OCI-LY3 (cell line): ENCODE data around the gene WDR5.

ENCODE experiments used
- H2AFZ ChIP-seq: fragments of 200-600, 300-600 bp; shearing (Covaris generic); 2 replicates; pipeline ENCODE4 v1.6.0; 2014; ENCODE audit warnings: antibody characterized with exemption, low read depth, low read length
- H3K27ac ChIP-seq: fragments of 200-600, 300-600 bp; sonication (generic); 2 replicates; pipeline ENCODE4 v1.5.1; 2014; ENCODE audit warnings: mild to moderate bottlenecking, low read length, moderate library complexity, mixed read lengths
- H3K27me3 ChIP-seq: fragments of 200-600, 300-600 bp; sonication (generic); 2 replicates; pipeline ENCODE4 v1.6.1; 2014; ENCODE audit warnings: low read depth, low read length, mixed read lengths
- H3K36me3 ChIP-seq: fragments of 200-600, 300-600 bp; sonication (generic); replicated peaks from 2 replicates; pipeline ENCODE3; 2014; ENCODE audit warnings: low read depth, low read length, mixed read lengths
- H3K4me1 ChIP-seq: fragments of 300-600, 200-600 bp; sonication (generic); 2 replicates; pipeline ENCODE4 v1.6.1; 2014; ENCODE audit warnings: low read length, mixed read lengths
- H3K4me2 ChIP-seq: fragments of 200-600, 300-600 bp; sonication (generic); 2 replicates; pipeline ENCODE4 v1.6.1; 2014; ENCODE audit warnings: low read length, mixed read lengths
- H3K4me3 ChIP-seq: fragments of 300-600, 200-600 bp; sonication (generic); 2 replicates; pipeline ENCODE4 v1.5.1; 2014; ENCODE audit warnings: antibody characterized with exemption, mild to moderate bottlenecking, low read length, moderate library complexity
- H3K79me2 ChIP-seq: fragments of 300-600, 200-600 bp; shearing (Covaris generic); 2 replicates; pipeline ENCODE4 v1.6.1; 2014; ENCODE audit warnings: mild to moderate bottlenecking, low read length, mixed read lengths
- H3K9ac ChIP-seq: fragments of 300-600, 200-600 bp; shearing (Covaris generic); 2 replicates; pipeline ENCODE4 v1.6.0; 2014; ENCODE audit warnings: mild to moderate bottlenecking, low read length, moderate library complexity
- H3K9me3 ChIP-seq: fragments of 200-600, 300-600 bp; shearing (Covaris generic); 2 replicates; pipeline ENCODE4 v1.6.1; 2014; ENCODE audit warnings: low read length, mixed read lengths; ENCODE audit not compliant: insufficient read depth
- H4K20me1 ChIP-seq: fragments of 200-600, 300-600 bp; sonication (generic); 2 replicates; pipeline ENCODE4 v1.6.1; 2016; ENCODE audit warnings: low read length, mixed read lengths; ENCODE audit not compliant: insufficient read depth
- CTCF ChIP-seq: fragments of 200-600, 300-600 bp; sonication (generic); IDR thresholded peaks from 2 replicates; pipeline ENCODE4 v1.5.1; 2014; ENCODE audit warnings: antibody characterized with exemption, low read length, low read depth
- EZH2phosphoT487 ChIP-seq: fragments of 200-600 bp; shearing (Covaris generic); IDR thresholded peaks from 2 replicates; pipeline ENCODE4 v1.6.1; 2018; ENCODE audit warnings: antibody characterized with exemption, mixed run types, low read depth

Gene WDR5

GRCh38 chr9:134172198-134173126 is 36.6 kb downstream of the WDR5 start:
- peaks cover 9% of the 10 kb centered on the region for H3K27me3 ChIP-seq
- peaks cover 25% of the 10 kb centered on the region for H3K4me1 ChIP-seq
- H4K20me1 ChIP-seq: no peaks in the 10 kb centered on the region
- H3K9me3 ChIP-seq: no peaks in the 10 kb centered on the region
- H3K79me2 ChIP-seq: no peaks in the 10 kb centered on the region
- H3K36me3 ChIP-seq: no peaks in the 10 kb centered on the region
- TF ChIP-seq CTCF (no peak), EZH2phosphoT487 (no peak)
- H3K9ac ChIP-seq: no peak overlapping the region
- H3K4me3 ChIP-seq: no peak overlapping the region
- no peak overlapping the region for H2AFZ ChIP-seq
- no peak overlapping the region for H3K4me2 ChIP-seq
- no peak overlapping the region for H3K27ac ChIP-seq

GRCh38 chr9:134173127-134174072 is 37.5 kb downstream of the WDR5 start:
- H3K9ac ChIP-seq: peak overlapping the region; percentile 31

GRCh38 chr9:134174073-134174449 is 38.2 kb downstream of the WDR5 start:
- Histone ChIP-seq H3K36me3 (no peaks in the 10 kb centered on the region), H3K9ac (peak overlapping the region; percentile 31), H3K27ac (peak overlapping the region; percentile 11; the same call in 1 of the 2 replicates), H3K9me3 (no peaks in the 10 kb centered on the region), H2AFZ (peak overlapping the region; percentile 6; the same call in 1 of the 2 replicates), H3K4me3 (peak overlapping the region; percentile 26), H4K20me1 (no peaks in the 10 kb centered on the region), H3K4me1 (peaks cover 31% of the 10 kb centered on the region), H3K79me2 (no peaks in the 10 kb centered on the region), H3K27me3 (peaks cover 16% of the 10 kb centered on the region), H3K4me2 (peak overlapping the region; percentile 67)
- TF ChIP-seq EZH2phosphoT487 (no peak), CTCF (no peak)

More at GRCh38 chr9:134173127-134174072, 37.5 kb downstream of the WDR5 start:
- no peaks in the 10 kb centered on the region for H3K79me2 ChIP-seq
- peak overlapping the region; percentile 67 for H3K4me2 ChIP-seq
- TF ChIP-seq CTCF: no peak
- no peak for TF ChIP-seq EZH2phosphoT487
- no peaks in the 10 kb centered on the region for H4K20me1 ChIP-seq
- no peaks in the 10 kb centered on the region for H3K36me3 ChIP-seq
- peaks cover 16% of the 10 kb centered on the region for H3K27me3 ChIP-seq
- H3K4me1 ChIP-seq: peaks cover 31% of the 10 kb centered on the region
- no peaks in the 10 kb centered on the region for H3K9me3 ChIP-seq
- H2AFZ ChIP-seq: peak overlapping the region; percentile 6; the same call in 1 of the 2 replicates
- H3K4me3 ChIP-seq: peak overlapping the region; percentile 26
- 0 out of 2 replicates have a peak overlapping the region, but pooled peaks have one; percentile 11 for H3K27ac ChIP-seq
